Jurkat, Clone E6-1 (cell line): Measurements from ENCODE around the gene RNF144B.
"Not testable (repeated sequence)": the region's sequence is repeated elsewhere in the genome, so short reads cannot be mapped to it uniquely, and the experiment has no call there.

Experiments
- DNase-seq: peaks from one replicate; pipeline ENCODE4 v3.0.0-alpha.2; 2011; ENCODE audit warnings: low read depth, low spot score
- H3K4me3 ChIP-seq: 2 replicates; pipeline ENCODE4 v1.5.1; 2011; ENCODE audit warnings: mild to moderate bottlenecking, low read length, control low read depth, moderate library complexity

The RNF144B gene

DNA sequence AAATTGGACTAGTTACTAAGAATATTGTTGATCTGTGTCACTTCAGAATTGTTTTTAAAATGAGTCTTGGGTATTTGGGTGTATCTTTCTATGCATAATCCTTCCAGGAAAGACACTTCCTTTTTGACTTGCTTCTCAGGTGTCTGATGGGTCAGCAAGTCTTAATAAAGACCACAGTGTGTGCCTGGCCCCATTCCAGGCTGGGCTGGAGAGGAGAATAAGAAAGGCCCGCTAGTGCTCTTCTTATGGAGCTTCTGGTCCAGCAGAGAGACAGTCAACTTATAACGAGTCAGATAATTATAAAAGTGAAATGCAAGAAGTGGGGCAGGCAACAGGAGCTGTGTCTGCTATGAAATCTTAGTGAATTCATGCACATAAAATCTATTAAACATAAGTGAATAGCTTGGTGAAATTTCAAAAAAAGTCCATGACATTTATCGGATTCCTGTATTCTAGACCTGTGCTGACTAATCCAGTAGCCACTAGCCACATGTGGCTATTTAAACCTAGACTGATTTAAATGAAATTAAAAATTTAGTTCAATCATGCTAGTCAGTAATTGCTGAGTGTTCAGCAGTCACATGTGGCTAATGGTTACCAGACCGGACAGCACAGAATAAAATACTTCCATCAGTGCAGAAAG lies 42.6 kb downstream of the RNF144B start:
- H3K4me3 ChIP-seq: no peak overlapping the region
- no peak for DNase-seq

DNA sequence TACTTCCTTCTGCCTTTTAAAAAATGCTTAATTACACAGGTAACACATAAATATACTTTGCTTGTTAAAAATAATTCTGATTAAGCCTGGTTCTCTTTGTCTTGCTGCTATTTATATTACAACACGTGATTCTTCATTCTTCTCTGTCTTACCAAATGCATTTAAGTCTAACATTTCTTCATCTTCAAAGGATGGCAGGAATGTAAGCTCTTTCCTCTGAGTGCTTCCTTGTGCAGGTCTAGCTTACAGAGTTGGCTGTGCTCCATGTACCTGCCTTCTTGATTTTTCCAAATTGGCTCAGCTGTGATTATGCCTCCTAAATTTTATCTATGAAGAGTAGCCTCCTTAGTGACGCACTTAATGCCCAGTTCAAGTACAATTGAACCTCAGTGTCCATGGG lies 44.4 kb downstream of the RNF144B start:
- no peak for DNase-seq
- H3K4me3 ChIP-seq: no peak overlapping the region

DNA sequence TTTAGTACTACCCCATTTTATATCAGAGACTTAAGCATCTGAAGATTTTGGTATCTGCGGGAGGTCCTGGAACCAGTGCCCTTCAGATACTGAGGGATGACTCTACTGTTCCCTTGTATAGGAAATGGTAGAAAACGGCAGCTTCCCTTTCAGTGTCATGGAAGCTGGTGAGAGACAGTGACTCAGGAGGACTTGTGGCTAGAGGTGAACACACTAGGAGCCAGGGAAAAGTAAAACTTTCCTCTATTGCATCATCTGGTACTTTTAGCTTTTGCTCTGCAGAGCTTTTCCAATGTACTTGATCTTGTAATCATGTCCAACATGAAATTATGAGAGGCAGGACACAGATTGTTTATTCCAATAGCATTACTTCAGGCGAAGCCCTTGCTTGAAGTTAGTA lies 45.0 kb downstream of the RNF144B start:
- DNase-seq: no peak

GRCh38 chr6:18432619-18433018 lies 45.5 kb downstream of the RNF144B start:
- H3K4me3 ChIP-seq: no peak overlapping the region
- no peak for DNase-seq

More for the DNA sequence above, 45.0 kb downstream of the RNF144B start:
- H3K4me3 ChIP-seq: no peak overlapping the region

GRCh38 chr6:18433059-18433458 lies 45.9 kb downstream of the RNF144B start:
- DNase-seq: no peak

GRCh38 chr6:18436341-18436740 lies 49.2 kb downstream of the RNF144B start:
- no peak overlapping the region for H3K4me3 ChIP-seq
- no peak for DNase-seq

More at GRCh38 chr6:18433059-18433458, 45.9 kb downstream of the RNF144B start:
- H3K4me3 ChIP-seq: no peak overlapping the region

GRCh38 chr6:18439581-18439980 lies 52.4 kb downstream of the RNF144B start:
- no peak overlapping the region for H3K4me3 ChIP-seq
- DNase-seq: peak; percentile 37

- peak; percentile 21 for DNase-seq
- no peak overlapping the region for H3K4me3 ChIP-seq
Observed at GRCh38 chr6:18441251-18441979, 54.3 kb downstream of the RNF144B start.

DNA sequence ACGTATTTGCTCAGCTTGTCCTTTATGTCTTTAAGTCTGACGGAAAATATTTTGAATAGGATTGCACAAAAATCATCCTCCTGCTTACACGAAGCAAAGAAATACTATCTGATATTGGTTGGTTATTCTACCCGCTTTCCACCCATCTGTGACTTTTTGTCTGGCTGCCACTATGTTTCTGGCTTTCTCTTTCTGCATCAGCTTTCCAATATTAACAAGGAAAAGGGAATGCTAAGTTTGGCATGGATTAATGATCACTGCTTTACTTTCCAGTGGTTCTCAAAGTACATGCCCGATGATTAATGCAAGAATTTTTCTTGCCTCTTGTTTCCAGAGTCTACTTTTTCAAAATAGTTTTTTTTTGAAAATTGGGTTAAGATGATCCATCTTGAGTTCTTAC lies 57.0 kb downstream of the RNF144B start:
- no peak for DNase-seq
- no peak overlapping the region for H3K4me3 ChIP-seq

GRCh38 chr6:18445228-18445627 lies 58.1 kb downstream of the RNF144B start:
- H3K4me3 ChIP-seq: no peak overlapping the region
- DNase-seq: no peak

DNA sequence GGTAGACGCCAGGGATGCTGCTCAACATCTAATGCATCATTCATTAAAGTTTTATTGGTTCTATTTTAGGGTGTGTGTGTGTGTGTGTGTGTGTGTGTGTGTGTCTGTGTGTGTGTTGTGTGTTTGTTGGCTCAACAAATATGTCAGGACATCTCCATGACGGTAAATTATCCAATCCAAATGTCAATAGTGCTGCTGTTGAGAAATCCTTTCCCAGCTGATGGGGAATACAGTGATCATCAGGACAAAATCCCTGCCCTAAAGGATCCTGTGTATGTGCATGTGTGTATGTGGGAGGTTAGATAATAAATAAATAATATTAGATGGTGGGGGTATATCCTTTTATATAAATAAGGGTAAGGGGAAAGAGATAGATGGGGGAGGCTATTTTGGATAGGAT lies 59.6 kb downstream of the RNF144B start:
- no peak overlapping the region for H3K4me3 ChIP-seq
- DNase-seq: no peak

DNA sequence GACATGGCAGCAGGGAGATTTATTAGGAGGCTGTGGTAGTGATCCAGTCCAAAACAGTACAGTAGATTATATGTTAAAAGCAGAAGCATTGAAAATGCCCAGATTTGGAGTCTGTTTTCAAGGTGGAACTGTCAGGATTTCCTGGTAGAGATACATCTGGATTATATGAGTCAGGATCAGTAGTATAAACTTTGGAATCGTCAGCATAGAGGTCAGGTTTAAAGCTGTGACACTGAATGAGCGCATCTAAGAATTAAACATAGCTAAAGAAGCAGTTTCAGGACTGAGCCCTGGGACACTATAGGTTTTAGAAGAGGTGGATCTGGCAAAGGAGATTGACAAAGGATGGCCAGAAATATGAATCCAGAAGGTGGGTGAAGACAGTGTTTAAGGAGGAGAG lies 60.4 kb downstream of the RNF144B start:
- DNase-seq: no peak
- H3K4me3 ChIP-seq: no peak overlapping the region

GRCh38 chr6:18451756-18452155 lies 64.6 kb downstream of the RNF144B start:
- no peak overlapping the region for H3K4me3 ChIP-seq
- DNase-seq: no peak

- H3K4me3 ChIP-seq: no peak overlapping the region
- no peak for DNase-seq
Observed at GRCh38 chr6:18454446-18454845, 67.3 kb downstream of the RNF144B start.

- DNase-seq: no peak
- H3K4me3 ChIP-seq: no peak overlapping the region
Observed at GRCh38 chr6:18457065-18457737, 70.1 kb downstream of the RNF144B start.

DNA sequence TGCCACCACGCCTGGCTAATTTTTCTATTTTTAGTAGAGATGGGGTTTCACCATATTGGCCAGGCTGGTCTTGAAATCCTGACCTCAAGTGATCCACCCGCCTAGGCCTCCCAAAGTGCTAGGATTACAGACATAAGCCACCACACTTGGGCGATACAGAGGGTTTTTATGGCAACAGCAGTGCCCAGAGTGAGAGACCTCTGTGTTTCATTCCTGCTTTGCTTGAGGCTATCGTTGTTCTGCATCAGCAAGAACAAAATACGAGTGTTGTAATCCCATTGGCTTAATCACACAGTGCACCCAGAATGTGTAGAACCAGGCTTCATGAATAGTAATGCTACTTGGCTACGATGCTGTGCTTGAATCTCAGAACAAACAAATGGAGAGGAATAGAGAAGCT lies 70.9 kb downstream of the RNF144B start:
- H3K4me3 ChIP-seq, DNase-seq: not testable (repeated sequence)

DNA sequence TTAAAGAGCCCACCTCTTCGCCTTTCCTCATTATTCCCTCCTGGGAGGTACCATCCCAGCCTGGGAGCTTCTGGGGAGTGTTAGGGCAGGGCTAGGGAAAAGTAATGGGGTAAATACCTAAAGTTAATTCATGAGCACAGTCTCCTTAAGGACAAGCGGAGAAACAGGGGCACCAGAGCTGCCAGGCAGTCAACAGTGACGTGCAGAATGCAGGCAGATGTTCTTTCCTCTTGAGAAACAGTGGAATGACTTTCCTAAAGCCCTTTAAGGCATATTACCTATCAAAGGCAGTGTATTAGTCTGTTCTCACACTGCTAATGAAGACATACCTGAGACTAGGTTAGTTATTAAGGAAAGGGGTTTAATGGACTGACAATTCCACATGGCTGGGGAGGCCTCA lies 76.3 kb downstream of the RNF144B start:
- H3K4me3 ChIP-seq: no peak overlapping the region
- no peak for DNase-seq

DNA sequence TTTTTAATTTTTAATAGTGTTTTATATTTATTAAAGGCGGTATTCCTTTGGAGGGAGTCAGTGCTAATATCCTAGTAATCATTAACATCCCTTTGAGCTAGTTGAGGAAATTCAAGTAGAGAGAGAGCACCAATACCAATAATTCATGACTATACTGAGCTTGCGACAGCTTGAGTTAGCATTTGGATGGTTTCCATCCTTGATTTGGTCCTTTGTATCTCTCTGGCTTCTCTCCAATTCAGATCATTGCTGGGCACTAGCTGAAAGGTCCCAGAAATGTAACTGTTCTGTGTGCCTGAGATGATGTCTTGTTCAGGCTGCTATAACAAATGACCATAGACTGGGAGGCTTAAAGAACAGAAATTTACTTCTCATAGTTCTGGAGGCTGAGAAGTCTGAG lies 77.0 kb downstream of the RNF144B start:
- DNase-seq: no peak
- no peak overlapping the region for H3K4me3 ChIP-seq

DNA sequence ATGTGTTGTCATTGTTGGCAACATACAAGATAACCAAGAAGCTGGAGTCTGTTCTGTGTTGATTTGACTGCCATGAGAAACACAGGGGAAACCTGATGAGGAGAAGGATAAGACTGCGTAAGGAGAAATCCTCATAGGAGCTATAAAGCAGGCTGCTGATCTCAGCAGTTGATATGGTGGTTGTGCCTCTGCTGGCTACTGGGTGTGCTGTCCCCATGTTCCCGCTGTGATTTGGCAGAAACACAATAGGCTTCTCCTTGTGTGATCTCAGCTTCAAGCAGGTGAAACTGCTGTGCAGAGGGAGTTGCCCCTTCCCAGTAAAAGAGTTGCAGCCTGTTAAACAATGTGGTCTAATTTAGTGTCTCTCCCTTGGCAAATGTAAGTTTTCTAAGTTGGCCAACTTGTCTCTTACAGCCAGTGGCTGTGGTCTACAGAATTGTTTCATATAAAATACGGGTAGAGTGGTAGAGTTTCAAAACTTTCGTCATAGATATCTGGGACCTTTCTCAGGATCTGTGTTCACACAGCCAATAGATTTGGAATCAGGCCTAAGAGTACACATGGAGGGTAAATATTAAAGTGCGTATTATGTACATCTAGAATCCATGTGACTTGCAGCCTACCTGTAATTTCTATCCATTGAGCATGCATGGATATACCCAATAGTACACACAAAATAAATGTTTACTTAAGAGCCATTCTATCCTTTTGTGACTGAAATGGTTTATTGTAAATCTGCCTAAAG lies 78.4 kb downstream of the RNF144B start:
- DNase-seq: no peak
- H3K4me3 ChIP-seq: no peak overlapping the region
